CD4-positive, alpha-beta T cell treated with Interleukin-10 for 1 hour (primary cell): ENCODE measurements around the gene ACBD5.
"Not testable (repeated sequence)": the region's sequence is repeated elsewhere in the genome, so short reads cannot be mapped to it uniquely, and the experiment has no call there.

ENCODE experiments used
- DNase-seq: peaks from one replicate; pipeline ENCODE4 v3.0.0-alpha.2; 2020

Gene ACBD5, protein sequence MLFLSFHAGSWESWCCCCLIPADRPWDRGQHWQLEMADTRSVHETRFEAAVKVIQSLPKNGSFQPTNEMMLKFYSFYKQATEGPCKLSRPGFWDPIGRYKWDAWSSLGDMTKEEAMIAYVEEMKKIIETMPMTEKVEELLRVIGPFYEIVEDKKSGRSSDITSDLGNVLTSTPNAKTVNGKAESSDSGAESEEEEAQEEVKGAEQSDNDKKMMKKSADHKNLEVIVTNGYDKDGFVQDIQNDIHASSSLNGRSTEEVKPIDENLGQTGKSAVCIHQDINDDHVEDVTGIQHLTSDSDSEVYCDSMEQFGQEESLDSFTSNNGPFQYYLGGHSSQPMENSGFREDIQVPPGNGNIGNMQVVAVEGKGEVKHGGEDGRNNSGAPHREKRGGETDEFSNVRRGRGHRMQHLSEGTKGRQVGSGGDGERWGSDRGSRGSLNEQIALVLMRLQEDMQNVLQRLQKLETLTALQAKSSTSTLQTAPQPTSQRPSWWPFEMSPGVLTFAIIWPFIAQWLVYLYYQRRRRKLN

DNA sequence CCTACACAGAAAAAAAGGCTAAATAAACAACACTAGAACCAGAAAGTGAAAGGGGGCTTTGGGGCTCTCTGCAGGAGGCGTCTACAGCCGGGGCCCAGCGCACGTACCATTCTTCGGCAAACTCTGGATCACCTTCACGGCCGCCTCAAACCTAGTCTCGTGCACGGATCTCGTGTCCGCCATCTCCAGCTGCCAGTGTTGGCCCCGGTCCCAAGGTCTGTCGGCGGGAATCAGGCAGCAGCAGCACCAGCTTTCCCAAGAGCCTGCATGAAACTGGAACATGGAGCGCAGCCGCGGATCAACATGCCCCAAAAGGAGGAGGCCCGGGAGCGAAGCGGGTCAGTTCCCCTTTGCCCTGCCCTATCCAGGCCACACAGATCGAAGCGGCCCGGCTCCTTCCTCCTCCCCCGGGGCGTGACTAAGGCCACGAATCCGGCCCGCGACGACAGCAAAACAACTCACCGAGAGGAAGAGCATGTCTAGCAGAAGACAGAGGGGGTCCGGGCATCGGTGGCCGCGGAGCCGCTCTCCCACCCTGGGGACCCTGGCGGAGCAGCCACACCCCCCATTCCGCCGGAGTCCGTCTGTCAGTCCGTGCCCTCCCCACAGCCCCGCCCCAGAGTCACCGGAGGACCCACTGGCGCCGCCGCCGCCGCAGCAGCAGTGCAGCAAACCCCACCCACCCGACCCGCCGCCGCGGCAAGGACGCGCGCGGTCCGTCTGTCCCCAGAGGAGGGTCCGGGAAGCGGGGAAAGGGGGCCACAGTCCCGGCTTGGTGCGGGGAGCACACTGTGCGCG is at the start of gene ACBD5:
Gene ACBD5 (minus strand): TSS at position 586 of the 798 bp plus-strand sequence. CDS start 109 bp downstream, at position 477.
- DNase-seq: peak; percentile 71

DNA sequence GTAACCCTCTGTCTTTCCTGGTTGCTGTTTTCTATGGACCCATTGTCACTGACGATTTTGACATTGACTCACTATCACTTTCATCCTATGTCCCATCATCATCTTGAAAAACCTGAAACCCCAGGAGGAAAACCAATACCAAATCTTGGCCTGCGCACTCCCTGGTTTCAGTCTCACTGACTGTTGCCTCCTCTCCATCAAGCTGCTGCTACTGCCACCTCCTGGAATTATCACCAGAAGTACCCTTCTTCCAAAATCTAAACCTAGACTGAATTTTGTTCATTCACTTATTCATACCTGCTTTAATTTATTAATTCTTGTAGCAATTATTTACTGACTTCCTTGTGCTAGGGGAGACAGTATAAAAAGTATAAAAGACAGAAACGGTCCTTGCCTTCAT is 44.5 kb upstream of the ACBD5 start:
- DNase-seq: peak; percentile 57

DNA sequence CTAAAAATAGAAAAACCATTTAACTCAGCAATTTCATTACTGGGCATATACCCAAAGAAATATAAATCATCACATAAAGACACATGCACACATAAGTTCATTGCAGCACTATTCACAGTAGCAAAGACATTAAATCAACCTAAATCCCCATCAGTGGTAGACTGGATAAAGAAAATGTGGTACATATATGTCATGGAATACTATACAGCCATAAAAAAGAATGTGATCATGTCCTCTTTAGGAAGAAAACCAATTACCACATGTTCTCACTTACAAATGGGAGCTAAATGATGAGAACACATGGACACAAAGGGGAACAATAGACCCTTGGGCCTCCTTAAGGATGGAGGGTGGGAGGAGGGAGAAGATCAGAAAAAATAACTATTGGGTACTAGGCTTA is 36.0 kb upstream of the ACBD5 start:
- no peak for DNase-seq

DNA sequence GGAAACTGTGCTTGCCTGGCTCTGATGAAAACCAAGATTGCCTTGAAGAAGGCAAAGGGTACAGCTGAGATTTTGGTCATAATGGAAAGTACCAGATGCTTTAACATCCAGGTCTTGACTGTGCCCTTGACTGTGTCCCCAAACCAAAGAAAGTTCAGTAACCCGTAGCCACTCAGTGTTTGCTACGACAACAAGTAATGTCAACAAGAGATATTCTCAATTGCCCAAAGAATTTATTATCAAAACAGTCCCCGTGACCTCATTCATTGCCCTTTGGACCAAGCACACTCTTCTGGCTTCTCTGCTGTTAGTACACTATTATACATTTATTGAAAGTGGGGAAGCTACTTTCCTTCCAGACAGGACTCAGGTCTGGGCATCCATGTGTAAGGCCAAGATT is 25.4 kb upstream of the ACBD5 start:
- not testable (repeated sequence) for DNase-seq

DNA sequence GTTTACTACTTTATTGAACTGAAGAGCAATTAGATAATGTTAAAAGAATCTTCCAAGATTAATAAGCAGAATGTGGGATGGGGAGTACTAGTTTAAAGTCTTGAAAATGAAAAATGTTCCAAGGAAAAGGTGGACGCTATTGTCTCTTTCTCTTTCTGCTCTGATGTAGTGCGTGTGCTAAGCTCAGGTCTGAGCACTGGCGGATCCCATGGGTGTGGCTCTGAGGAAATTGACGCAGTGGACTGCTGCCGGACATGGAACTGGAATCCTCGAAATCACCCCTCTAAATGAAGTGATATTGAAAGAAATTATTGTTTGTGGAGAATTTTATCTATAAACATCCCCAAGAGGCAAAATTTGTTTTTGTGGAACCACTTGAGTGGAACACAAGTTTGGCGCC is 22.2 kb upstream of the ACBD5 start:
- DNase-seq: not testable (repeated sequence)

DNA sequence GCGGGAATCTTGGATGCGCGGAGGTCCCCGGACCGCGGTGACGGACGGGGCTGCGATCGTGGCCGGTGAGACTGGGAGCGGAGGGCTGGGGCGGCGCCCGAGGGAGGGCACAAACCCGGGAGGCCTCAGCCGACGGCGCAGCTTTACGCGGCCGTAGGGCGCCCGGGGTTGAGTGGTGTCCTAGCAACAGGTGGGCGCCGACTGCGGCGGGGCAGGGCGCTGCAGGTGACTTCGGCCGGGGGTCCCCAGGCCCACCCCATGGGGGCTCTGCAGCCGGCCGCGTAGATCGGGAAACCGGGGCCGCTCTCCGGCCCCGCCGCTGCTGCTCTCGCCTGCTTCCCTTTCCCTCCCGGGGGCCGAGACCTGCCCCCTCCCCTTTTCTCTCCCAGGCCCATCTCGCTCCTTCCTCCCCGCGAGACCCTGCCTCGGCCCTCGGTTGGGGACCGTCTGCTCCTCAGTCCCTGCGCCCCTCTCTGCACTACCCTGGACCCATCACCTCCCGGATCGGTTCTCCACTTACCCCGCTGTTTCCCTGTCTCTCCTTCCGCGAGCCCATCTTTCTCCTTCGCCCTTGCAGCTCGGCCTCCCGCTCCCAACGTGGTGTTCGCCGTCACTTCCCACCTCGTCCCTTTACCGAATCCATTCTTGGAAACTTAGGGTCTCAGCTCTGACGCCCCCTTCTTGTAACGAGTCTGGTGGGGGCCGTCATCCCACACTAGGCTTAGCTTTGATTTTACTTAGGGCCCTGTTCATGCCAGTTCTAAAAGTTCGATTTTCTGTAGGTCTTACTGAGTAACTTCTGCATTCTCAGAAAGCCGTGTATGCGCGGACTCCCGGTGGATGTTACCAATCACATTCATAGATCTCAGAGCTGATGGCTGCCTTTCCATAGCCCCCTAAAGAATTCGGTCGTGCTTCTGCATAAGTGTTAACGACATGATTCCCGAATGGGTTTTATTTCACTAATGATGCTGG is 18.5 kb upstream of the ACBD5 start:
- no peak for DNase-seq

DNA sequence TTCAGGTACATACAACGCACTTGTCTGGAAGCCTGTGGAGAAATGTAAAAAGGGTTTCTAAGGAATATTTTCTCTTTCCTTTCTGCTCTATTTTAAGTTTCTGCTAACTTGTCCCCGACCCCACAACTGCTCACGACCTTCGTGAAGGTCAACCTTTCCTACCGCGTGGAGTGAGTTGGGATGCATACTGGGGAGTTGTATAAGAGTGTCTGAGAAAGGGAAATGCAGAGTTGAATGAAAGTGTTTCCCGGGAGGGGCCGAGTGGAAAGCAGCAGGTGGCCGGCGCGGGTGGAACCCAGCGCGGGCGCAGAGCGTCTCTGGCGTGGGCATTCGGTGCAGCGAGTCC is 17.9 kb upstream of the ACBD5 start:
- DNase-seq: no peak

DNA sequence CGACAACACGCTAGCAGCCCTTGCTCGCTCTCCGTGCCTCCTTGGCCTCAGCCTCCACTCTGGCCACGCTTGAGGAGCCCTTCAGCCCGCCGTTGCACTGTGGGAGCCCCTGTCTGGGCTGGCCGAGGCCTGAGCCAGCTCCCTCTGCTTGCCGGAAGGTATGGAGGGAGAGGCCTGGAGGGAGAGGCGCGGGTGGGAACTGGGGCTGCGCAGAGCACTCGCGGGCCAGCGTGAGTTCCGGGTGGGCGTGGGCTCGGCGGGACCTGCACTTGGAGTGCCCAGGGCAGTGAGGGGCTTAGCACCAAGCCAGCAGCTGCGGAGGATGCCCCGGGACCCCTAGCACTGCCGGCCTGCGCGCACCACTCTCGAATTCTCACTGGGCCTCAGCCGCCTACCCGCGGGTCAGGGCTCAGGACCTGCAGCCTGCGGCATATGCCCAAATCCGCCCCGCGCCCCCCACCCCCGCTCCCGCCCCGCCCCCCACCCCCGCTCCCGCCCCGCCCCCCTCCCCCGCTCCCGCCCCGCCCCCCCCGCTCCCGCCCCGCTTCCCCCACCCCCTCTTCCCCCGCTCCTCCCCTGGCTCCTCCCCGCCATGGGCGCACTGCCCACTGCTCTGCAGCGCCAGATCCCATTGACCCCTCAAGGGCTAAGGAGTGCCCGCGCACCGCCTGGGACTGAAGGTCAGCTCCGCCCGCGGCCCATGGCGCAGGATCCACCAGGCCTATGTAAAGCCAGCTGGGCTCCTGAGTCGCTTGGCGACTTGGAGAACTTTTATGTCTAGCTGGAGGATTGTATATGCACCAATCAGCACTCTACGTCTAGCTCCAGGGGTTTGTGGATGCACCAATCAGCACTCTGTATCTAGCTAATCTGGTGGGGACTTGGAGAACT is 15.9 kb upstream of the ACBD5 start:
- DNase-seq: no peak

DNA sequence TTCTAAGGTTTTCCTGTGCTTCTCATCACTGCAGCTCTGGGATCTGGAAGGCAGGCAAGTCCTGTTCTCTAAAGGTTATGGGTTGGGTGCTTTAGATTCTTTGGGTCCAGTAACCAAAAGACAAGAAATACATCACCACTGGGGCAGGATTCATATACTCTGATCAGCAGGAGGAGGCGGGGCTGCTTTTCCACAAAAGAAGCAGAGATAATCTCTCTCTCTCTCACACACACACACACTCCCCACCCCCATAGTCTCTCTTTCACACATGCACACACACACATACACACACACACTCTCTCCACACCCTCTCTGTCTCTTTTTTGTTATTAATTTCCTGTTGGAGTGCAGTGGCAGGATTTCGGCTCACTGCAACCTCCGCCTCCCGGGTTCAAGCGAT is 13.0 kb upstream of the ACBD5 start:
- no peak for DNase-seq

DNA sequence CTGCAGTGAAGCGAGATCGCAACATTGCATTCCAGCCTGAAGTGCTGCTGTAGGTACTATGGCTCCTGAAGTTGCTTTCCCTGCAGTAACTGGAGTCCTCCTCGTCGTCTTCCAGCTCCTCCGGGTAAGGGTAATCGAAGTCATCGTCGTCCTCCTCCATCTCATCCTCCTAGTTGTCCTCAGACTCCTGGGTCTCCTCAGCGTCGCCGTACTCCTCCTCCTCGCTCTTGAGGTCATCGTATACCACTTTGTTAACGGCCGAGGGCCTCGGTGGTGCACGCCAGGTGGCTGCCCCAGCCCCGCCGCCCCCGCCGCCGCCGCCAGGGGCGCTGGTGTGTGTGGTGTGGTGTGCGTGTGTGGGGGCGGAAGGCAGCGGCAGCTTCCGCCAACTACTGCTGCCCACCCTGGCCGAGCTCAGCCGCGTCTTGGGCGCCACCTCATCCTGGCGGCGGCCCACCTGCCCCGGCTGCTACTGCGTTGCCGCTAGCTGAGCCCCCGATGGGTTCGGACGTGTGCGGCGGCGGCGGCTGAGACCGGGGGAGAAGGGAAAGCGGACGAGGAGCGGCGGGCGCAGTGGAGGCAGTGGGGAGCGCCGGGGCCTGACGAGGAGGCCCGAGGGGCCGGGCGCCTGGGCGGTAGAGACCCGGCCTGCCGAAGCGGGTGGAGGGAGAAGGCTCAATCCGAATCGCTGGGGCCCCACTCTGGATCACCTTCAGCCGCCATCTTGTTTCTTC is 11.8 kb upstream of the ACBD5 start:
- peak; percentile 85 for DNase-seq

DNA sequence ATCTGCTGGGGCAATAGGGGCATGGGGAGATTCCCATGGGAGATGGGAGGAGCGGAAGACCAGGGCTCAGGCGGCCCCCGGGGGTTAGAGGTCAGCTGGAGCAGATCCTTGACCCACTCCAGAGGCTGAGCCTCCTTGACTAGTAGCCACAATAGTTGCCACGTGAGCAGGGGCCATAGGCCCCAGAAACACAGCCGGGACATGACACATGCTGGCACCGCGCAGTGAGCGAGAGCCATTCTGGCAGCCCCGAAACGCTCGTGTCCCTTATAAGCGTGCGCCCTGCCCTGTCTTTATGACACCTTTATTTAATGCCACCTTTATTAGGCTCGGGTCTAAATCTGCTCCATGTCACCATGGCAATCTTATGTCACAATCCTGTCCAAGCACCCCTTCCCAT is 11.0 kb upstream of the ACBD5 start:
- DNase-seq: no peak

DNA sequence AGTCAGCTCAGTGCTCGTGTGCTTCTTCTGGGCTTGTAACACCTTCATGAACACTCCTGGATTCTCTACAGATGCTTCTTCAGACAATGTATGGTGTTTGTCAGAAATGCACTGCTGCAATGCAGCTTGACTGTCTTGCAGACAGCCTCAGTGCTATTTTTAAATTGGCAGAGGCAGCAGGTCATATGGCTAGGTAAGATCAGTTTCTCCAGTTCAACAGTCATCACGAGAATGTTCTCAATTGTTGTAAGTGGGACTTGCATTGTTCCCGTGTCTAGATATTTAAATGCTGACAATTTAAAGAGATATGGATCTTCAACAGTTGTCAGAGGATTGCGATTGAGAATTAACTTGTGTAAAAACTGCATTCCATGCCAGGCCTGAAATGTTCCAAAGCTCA is 7.6 kb upstream of the ACBD5 start:
- DNase-seq: no peak

DNA sequence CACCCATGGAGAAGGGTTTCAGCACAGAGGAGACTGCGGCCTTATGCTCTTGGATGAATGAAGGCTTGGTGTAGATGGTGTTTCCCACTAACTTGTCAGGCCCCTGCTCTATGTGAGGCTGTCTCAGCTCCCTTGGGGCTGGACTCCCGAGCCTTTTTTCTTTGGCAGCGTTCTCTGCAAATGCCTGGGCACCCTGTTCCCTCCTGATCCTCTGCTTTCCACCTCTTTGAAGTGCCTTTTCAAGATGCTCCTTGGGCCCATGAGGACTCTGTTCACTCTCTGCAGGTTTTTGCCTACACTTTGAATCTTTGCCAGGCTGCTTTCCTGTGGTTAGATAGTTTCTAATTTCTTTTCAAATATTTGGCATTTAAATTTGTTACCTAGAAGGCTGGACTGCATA is 6.8 kb upstream of the ACBD5 start:
- no peak for DNase-seq

DNA sequence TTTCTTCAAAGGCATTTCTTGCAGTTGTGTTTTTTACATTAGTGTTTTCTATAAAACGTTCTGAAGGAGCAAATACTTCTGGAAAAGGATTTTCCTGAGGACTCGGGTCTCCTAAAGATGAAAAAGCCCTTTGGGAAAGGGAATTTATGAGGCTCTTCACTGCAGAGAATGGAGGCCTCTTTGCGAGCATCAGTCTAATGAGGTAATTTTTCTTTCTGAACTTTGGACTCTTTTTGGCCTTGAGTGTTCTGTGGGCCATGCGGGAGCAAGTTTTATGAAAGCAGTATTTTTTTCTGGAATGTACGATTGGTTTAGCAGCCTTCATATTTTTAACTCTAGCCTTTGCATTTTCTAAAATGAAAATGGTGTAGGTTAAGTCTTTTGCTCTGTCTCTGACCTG is 6.4 kb upstream of the ACBD5 start:
- no peak for DNase-seq

DNA sequence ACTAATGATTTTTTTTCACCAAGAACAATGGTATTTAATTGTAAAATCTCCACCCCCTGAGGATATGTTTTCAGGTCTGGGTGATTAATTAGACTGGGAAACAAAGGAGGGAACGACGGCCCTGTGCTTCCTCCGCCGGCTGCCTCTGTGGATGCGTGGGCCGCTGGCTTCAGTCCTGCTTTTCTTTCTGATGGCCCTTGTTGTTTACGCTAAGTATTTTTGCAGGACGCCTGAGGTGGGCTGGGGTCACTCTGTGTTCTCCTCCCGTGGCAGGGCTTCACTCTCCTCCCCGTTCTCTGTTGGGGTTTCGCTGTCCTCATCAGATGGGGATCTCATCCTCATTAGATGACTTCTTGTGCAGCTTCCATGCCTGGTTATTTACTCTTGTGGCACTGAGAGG is 5.2 kb upstream of the ACBD5 start:
- no peak for DNase-seq

DNA sequence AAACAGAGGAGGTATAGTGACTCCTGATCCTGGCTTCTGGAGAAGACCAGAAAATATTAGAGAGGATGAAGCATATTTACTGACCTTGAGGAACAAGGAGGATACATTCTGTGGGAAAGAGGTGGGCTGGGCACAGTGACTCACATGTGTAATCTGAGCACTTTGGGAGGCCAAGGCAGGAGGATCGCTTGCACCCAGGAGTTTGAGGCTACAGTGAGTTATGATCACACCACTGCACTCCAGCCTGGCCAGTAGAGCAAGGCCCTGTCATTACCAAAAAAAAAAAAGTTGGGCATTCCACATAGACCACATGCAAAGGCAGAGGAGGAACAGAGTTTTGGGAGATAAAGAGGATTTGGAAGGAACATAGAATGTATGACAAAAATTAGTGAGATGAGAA is 4.4 kb upstream of the ACBD5 start:
- DNase-seq: no peak

DNA sequence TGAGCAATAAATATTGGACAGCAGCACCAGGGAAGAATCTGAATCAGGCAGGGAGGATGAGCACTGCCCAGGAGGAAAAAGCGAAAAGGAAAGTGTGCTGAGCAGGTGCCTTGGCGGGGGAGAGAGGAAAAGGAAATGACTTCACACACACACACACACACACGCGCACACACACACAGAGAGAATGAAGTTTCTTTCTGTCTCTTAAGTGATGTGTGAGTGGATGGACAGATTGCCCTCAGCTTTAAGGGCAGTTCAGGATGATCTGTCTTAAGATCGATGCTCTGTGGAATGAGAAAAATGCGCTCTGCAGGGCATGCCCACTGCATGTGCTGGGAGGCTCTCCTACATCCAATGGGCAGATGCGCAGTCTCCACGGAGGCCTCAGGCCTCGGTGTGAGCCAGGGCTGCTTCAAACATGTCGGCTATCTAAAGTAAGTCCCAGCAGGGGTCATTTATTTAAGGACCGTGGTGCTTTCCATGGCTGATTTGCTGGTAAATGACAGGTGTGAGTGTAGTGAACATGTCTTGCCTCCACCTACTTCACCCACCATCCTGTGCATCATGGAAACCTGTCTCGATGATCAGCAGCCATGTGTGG is 2.5 kb upstream of the ACBD5 start:
- DNase-seq: peak; percentile 86

DNA sequence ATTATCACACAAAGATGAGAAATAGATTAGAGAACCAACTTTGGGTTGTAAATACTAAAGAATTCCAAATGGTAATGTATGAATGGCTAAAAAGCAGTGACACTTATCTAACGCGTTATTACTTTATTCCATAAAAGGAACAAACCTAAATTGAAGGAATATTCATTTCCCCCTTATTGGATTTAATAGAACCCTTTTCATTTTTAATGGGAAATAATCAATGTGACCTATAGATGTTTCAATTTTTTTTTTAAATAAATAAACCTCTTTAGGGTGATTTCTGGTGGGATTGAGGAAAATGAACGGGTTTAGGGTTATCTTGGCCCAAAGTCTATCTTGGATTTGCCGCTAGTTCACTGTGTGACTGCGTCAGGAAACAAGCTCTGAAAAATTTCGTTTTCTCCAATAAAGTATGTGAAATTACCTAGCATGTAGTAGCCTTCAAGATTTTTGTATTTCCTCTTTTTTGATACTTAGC is 1.9 kb upstream of the ACBD5 start:
- no peak for DNase-seq

DNA sequence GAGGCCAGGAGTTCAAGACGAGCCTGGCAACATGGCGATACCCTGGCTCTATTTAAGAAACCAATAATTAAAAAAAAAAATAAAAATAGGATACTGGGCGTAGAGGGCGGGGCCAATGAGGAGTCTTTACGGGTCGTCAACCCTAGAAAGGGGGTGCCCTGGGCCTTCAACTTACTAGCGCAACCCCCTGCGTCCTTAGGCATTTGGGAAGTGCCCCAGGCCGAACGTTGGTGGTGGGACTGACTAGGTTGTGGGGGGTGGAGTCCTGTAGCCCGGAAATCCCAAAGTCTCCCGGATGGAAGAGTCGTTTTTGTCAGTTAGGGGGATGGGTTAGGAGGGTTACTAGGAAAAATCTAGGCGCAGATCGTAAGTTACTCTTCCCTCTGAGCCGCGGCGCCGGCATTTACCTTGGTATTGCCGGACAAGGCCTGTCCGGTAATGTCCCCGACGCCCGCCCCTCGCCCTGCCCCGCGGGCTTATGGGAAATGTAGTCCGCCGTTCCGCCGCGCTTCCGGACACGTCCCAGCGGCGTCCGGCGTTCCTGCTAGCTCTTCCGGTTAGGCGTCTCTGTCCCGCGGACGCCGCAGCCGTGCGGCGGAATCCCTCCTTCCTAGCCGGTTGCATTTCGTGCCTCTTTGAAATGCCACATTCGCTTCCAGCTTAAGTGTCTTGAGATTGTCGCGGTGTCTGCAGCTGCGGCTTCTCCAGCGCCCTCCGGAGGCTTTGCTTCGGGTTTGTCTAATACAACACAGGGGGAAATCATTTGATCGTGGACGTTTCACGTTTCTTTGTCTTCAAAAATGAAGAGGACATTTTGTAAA is 1.3 kb upstream of the ACBD5 start:
- peak; percentile 90 for DNase-seq
